Measurements from ENCODE around the gene UBQLN1.

DNA sequence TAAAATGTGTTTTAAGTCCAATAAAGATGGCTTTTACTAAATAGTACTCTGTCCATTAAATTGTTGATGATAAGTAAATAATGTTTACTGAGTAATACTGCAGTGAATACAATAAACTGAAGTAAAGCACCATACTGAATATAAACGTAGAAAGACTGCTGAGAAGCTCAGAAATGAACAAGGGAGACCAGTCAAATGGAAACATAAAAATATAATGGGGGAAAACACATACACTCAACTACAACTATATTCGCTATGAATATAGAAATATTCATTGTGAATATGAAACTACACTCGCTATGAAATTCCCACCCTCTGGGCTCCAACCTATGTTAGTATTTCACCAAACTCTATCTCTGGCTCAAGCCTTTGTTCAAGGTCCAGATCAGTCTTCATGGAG, 41.9 kb upstream of the UBQLN1 start:
- TF ChIP-seq REST (IDR thresholded peaks at IDR 0.05; ENCODE audit: low read depth) (no peak), TEAD4 (IDR thresholded peaks at IDR 0.05) (no peak), USF1 (IDR thresholded peaks at IDR 0.05) (no peak), TAF1 (IDR thresholded peaks at IDR 0.05; ENCODE audit: low read depth) (no peak), EP300 (IDR thresholded peaks at IDR 0.05; ENCODE audit: borderline replicate concordance) (no peak), RAD21 (IDR thresholded peaks at IDR 0.05; ENCODE audit: low read depth) (no peak), CREB1 (IDR thresholded peaks at IDR 0.05; ENCODE audit: low read depth) (no peak), CEBPB (IDR thresholded peaks at IDR 0.05) (no peak), YY1 (IDR thresholded peaks at IDR 0.05; ENCODE audit: low read depth) (no peak), ZBTB7A (IDR thresholded peaks at IDR 0.05; ENCODE audit: low read depth) (no peak), FOXM1 (IDR thresholded peaks at IDR 0.05; ENCODE audit: borderline replicate concordance, low read depth) (no peak), TCF12 (IDR thresholded peaks at IDR 0.05; ENCODE audit: low read depth) (no peak), NFIC (IDR thresholded peaks at IDR 0.05) (no peak), EGR1 (IDR thresholded peaks at IDR 0.05) (no peak)

All from Ishikawa (cell line).